GM12801 (cell line): ENCODE results near the gene JMJD7.

Experiments
- CTCF ChIP-seq: IDR thresholded peaks from one replicate; pipeline ENCODE4 v1.5.1; 2011; ENCODE audit warnings: control low read depth; ENCODE audit not compliant: insufficient read length; ENCODE audit errors: extremely low read depth

The JMJD7 gene

GRCh38 chr15:41878355-41878699 is 50.4 kb downstream of the JMJD7 start:
- no peak for TF ChIP-seq CTCF

- no peak for TF ChIP-seq CTCF
Measured at GRCh38 chr15:41879321-41879845, 51.5 kb downstream of the JMJD7 start.

- no peak for TF ChIP-seq CTCF
Measured at GRCh38 chr15:41880156-41880877, 52.4 kb downstream of the JMJD7 start.

GRCh38 chr15:41881086-41881485 is 53.2 kb downstream of the JMJD7 start:
- no peak for TF ChIP-seq CTCF

- no peak for TF ChIP-seq CTCF
Measured at GRCh38 chr15:41881550-41881919, 53.6 kb downstream of the JMJD7 start.

GRCh38 chr15:41881920-41882688 is 54.2 kb downstream of the JMJD7 start:
- TF ChIP-seq CTCF, result no peak

- no peak for TF ChIP-seq CTCF
Measured at GRCh38 chr15:41882689-41883483, 55.0 kb downstream of the JMJD7 start.
